ENCODE data around the gene WDR91. TPM values are rescaled to one million over a fixed set of nuclear protein-coding genes. Genes with fewer than 3 reads are reported as not detected.

The WDR91 gene
- 100 to 1,000 TPM in 1 of 6 donors, 10 to 100 TPM in 5; 19.0 to 180 (median 27.5) TPM for total RNA-seq

- Histone ChIP-seq H3K4me3 (peak within 1 kb of the TSS; percentile 74 to 96 (median 76)), H3K9me3 (no peaks in the 10 kb centered on the region), H3K27me3 (no peaks in the 10 kb centered on the region), H3K27ac (peak within 1 kb of the TSS; percentile 88 to 97 (median 94)), H3K36me3 (peaks cover 0 to 2% (median 0%) of the 10 kb centered on the region in 4 donors), H3K4me1 (peaks cover 22 to 42% (median 33%) of the 10 kb centered on the region in 4 donors)
- peak; percentile 98 to 100 for DNase-seq
- no peak for TF ChIP-seq CTCF (IDR thresholded peaks at IDR 0.05)
- TF ChIP-seq POLR2A (IDR thresholded peaks at IDR 0.05): peak in 3 of 4 donors; percentile 79 to 95 (median 83)
- TF ChIP-seq POLR2AphosphoS5 (IDR thresholded peaks at IDR 0.05): peak; percentile 90 to 91
- peak in 1 of 4 donors; percentile 5 for TF ChIP-seq EP300 (IDR thresholded peaks at IDR 0.05)
- peak; percentile 98 to 99 for ATAC-seq (ENCODE audit: low FRiP score in 2 of 2)
- 0 to 2% methylated on average over 5 to 61 of the region's 82 CpGs for WGBS, 2 donors
Observed at GRCh38 chr7:135211179-135211945, at the start of gene WDR91. Gene WDR91, minus strand, starts transcription at chr7:135211526. Its CDS starts 24 bp downstream, at chr7:135211502.

- no peaks in the 10 kb centered on the region for H3K27me3 ChIP-seq
- 82 to 84% methylated on average over 2 of the region's 2 CpGs for WGBS, 2 donors
- no peak for DNase-seq
- no peak for TF ChIP-seq POLR2AphosphoS5 (IDR thresholded peaks at IDR 0.05)
- no peak for TF ChIP-seq POLR2A (IDR thresholded peaks at IDR 0.05)
- no peak for TF ChIP-seq EP300 (IDR thresholded peaks at IDR 0.05)
- no peak for TF ChIP-seq CTCF (IDR thresholded peaks at IDR 0.05)
- H3K27ac ChIP-seq: no peak overlapping the region
- no peaks in the 10 kb centered on the region for H3K36me3 ChIP-seq
- no peak for ATAC-seq (ENCODE audit: low FRiP score in 2 of 2)
- no peaks in the 10 kb centered on the region for H3K9me3 ChIP-seq
- no peak overlapping the region for H3K4me3 ChIP-seq
- no peaks in the 10 kb centered on the region for H3K4me1 ChIP-seq
Observed at GRCh38 chr7:135260470-135260869, 49.1 kb upstream of the WDR91 start.

- Histone ChIP-seq H3K4me3 (no peak overlapping the region), H3K36me3 (no peaks in the 10 kb centered on the region), H3K27ac (no peak overlapping the region), H3K4me1 (peaks cover under 1 to 5% (median 2%) of the 10 kb centered on the region in 4 donors), H3K9me3 (no peaks in the 10 kb centered on the region), H3K27me3 (no peaks in the 10 kb centered on the region)
- no peak for ATAC-seq (ENCODE audit: low FRiP score in 2 of 2)
- 93 to 100% methylated on average over 2 to 6 of the region's 6 CpGs for WGBS, 2 donors
- DNase-seq: no peak
- TF ChIP-seq POLR2AphosphoS5 (IDR thresholded peaks at IDR 0.05) (no peak), EP300 (IDR thresholded peaks at IDR 0.05) (no peak), CTCF (IDR thresholded peaks at IDR 0.05) (no peak), POLR2A (IDR thresholded peaks at IDR 0.05) (no peak)
Observed at GRCh38 chr7:135259702-135260101, 48.4 kb upstream of the WDR91 start.

GRCh38 chr7:135258585-135258984 lies 47.3 kb upstream of the WDR91 start:
- no peaks in the 10 kb centered on the region for H3K9me3 ChIP-seq
- H3K36me3 ChIP-seq: no peaks in the 10 kb centered on the region
- H3K4me3 ChIP-seq: no peak overlapping the region
- DNase-seq: no peak
- WGBS, 2 donors: 73 to 93% methylated on average over 3 of the region's 3 CpGs
- H3K4me1 ChIP-seq: peaks cover 11 to 14% (median 14%) of the 10 kb centered on the region in 4 donors
- no peak for TF ChIP-seq POLR2A (IDR thresholded peaks at IDR 0.05)
- TF ChIP-seq CTCF (IDR thresholded peaks at IDR 0.05): no peak
- no peak for TF ChIP-seq EP300 (IDR thresholded peaks at IDR 0.05)
- TF ChIP-seq POLR2AphosphoS5 (IDR thresholded peaks at IDR 0.05): no peak
- no peaks in the 10 kb centered on the region for H3K27me3 ChIP-seq
- no peak for ATAC-seq (ENCODE audit: low FRiP score in 2 of 2)
- no peak overlapping the region for H3K27ac ChIP-seq

Measured in upper lobe of left lung (tissue), 6 donors.